K562 (cell line): Measurements from ENCODE around the gene INO80E. TPM values are rescaled to one million over a fixed set of nuclear protein-coding genes. Genes with fewer than 3 reads are reported as not detected.

Source experiments
- ATAC-seq: fragments of 200-7000 bp; cut with Tn5 transposase; 3 replicates; pipeline ENCODE4 v1.9.1; 2020; ENCODE audit warnings: moderate library complexity
- BruUV-seq: library from RNA; stranded (reverse); fragments of 400-500 nt; replicated peaks from 2 replicates; lab custom pipeline; 2021; lab: Mats Ljungman, UMichigan
- CTCF ChIA-PET: fragments of 300-600 bp; formaldehyde crosslinking; extraction: SDS; loops from one replicate; lab custom pipeline; 2021; ENCODE audit warnings: low intra/inter-chr PET ratio; lab: Yijun Ruan, JAX
- POLR2A ChIA-PET: fragments of 300-600, 350-650 bp; sonication (Branson Sonifier 250); formaldehyde crosslinking; extraction: SDS; loops from one replicate; lab custom pipeline; 2021; ENCODE audit warnings: antibody characterized with exemption, inconsistent platforms; lab: Yijun Ruan, JAX
- DNase-seq, 4 experiments: peaks; one replicate each; pipeline versions ENCODE4 v3.0.0 to v3.0.0-alpha.2; 2011 to 2018; ENCODE audit warnings: low spot score in 3 of 4, mixed read lengths in 3 of 4; ENCODE audit errors: extremely low read depth in 1 of 4
- FAIRE-seq: peaks from 2 replicates; lab custom pipeline; 2011; peaks lifted over from hg19 to GRCh38; lab: Jason Lieb, UNC
- H2AFZ ChIP-seq: 2 replicates; pipeline ENCODE4 v1.6.0; 2011; ENCODE audit warnings: low read depth, low read length, control low read depth, inconsistent platforms
- H3K27ac ChIP-seq: fragments of 200-600 bp; 3 replicates; pipeline ENCODE4 v1.8.0; 2011; ENCODE audit warnings: low read depth, mild to moderate bottlenecking, control low read depth, inconsistent platforms, low read length, moderate library complexity, mixed read lengths; ENCODE audit errors: extremely low read depth
- H3K27me3 ChIP-seq, 2 experiments: fragments of 300-600 bp in 1 of 2; 2 replicates in 1 of 2; 3 replicates in 1 of 2; pipeline versions ENCODE4 v1.6.0 to v1.8.0; 2011; ENCODE audit warnings: inconsistent platforms in 2 of 2, low read length in 2 of 2, mild to moderate bottlenecking in 1 of 2, mixed read lengths in 1 of 2, moderate library complexity in 1 of 2; ENCODE audit not compliant: control insufficient read depth in 2 of 2, insufficient read depth in 2 of 2
- H3K36me3 ChIP-seq: fragments of 300-600 bp; 3 replicates; pipeline ENCODE4 v1.8.0; 2011; ENCODE audit warnings: mild to moderate bottlenecking, low read length, inconsistent platforms; ENCODE audit not compliant: control insufficient read depth, insufficient read depth
- H3K4me1 ChIP-seq, 2 experiments: fragments of 200-600 bp in 1 of 2; replicated peaks in 1 of 2; 2 replicates in 1 of 2; 3 replicates in 1 of 2; pipeline versions ENCODE4 v1.5.1 to v1.8.0; 2011; ENCODE audit warnings: inconsistent platforms in 2 of 2, low read length in 2 of 2, mild to moderate bottlenecking in 1 of 2, mixed read lengths in 1 of 2, moderate library complexity in 1 of 2; ENCODE audit not compliant: control insufficient read depth in 2 of 2, insufficient read depth in 2 of 2
- H3K4me2 ChIP-seq: 2 replicates; pipeline ENCODE4 v1.6.1; 2011; ENCODE audit warnings: low read length, control low read depth, inconsistent platforms, mixed read lengths; ENCODE audit not compliant: insufficient read depth
- H3K4me3 ChIP-seq: fragments of 200-600 bp; sonication (generic), shearing (Covaris generic); 2 replicates; pipeline ENCODE4 v1.5.1; 2016; ENCODE audit warnings: control low read depth, inconsistent platforms
- H3K79me2 ChIP-seq: fragments of 200-600 bp; 3 replicates; pipeline ENCODE4 v1.8.0; 2011; ENCODE audit warnings: low read length, inconsistent platforms; ENCODE audit not compliant: control insufficient read depth, insufficient read depth
- H3K9ac ChIP-seq, 2 experiments: 2 replicates each; pipeline versions ENCODE4 v1.6.0 to v1.6.1; 2011; ENCODE audit warnings: low read depth in 2 of 2, low read length in 2 of 2, control low read depth in 1 of 2, inconsistent platforms in 1 of 2, mild to moderate bottlenecking in 1 of 2, mixed read lengths in 1 of 2; ENCODE audit not compliant: insufficient read depth in 1 of 2
- H3K9me1 ChIP-seq: one replicate; pipeline ENCODE4 v1.6.0; 2011; ENCODE audit warnings: inconsistent platforms, mild to moderate bottlenecking, low read length, moderate library complexity; ENCODE audit not compliant: control insufficient read depth, insufficient read depth
- H3K9me3 ChIP-seq: replicated peaks from 2 replicates; pipeline ENCODE4 v1.5.1; 2011; ENCODE audit warnings: low read depth, low read length, inconsistent platforms; ENCODE audit not compliant: control insufficient read depth, insufficient read depth
- H4K20me1 ChIP-seq: replicated peaks from 2 replicates; pipeline ENCODE4 v1.6.1; 2011; ENCODE audit warnings: low read length, inconsistent platforms, mixed read lengths; ENCODE audit not compliant: control insufficient read depth, insufficient read depth
- HNRNPH1 ChIP-seq: fragments of 200-400 bp; formaldehyde crosslinking; optimal IDR thresholded peaks from 2 replicates; pipeline ENCODE3; 2017; ENCODE audit warnings: low read depth, mild to moderate bottlenecking, low read length, moderate library complexity
- PKNOX1 ChIP-seq: fragments of 450-650 bp; IDR thresholded peaks from 2 replicates; pipeline ENCODE4 v1.6.1; 2016
- RFX1 ChIP-seq: fragments of 450-650 bp; IDR thresholded peaks from 2 replicates; pipeline ENCODE4 v1.6.1; 2016; ENCODE audit warnings: mild to moderate bottlenecking, moderate library complexity
- VEZF1 ChIP-seq: fragments of 200-800 bp; sonication (Bioruptor generic); IDR thresholded peaks from 2 replicates; pipeline ENCODE4 v1.6.1; 2017; ENCODE audit warnings: missing genetic modification characterization, missing compliant biosample characterization
- ZNF212 ChIP-seq: fragments of 450-650 bp; formaldehyde crosslinking; IDR thresholded peaks from 2 replicates; pipeline ENCODE4 v1.4.0; 2020; ENCODE audit warnings: mild to moderate bottlenecking
- WGBS: fragments of 100-300 bp; shearing (Covaris generic); methylation state at CpG from one replicate; pipeline ENCODE4 v1.1.6; 2016; ENCODE audit warnings: low coverage, mixed read lengths; ENCODE audit not compliant: insufficient coverage; ENCODE audit errors: missing lambda C conversion rate; 5-methylcytosine and 5-hydroxymethylcytosine counted together
- in situ Hi-C: fragments of 300-500 bp; cut with MboI; formaldehyde crosslinking; loops from 4 replicates; pipeline ENCODE4 v1.15.0; 2018; ENCODE audit warnings: inconsistent platforms, mixed read lengths
- intact Hi-C: fragments of 100-400 bp; cut with micrococcal nuclease; formaldehyde crosslinking; loops from 2 replicates; pipeline ENCODE4 v1.14.2; 2022
- polyA plus RNA-seq, 8 experiments: library from polyadenylated mRNA; depleted of rRNA in 4 of 8; stranded (reverse) in 5 of 8; unstranded in 3 of 8; fragments of >200 nt; fragmentation: Nextera tagmentation in 2 of 8; fragmentation: Illumina TruSeq in 1 of 8; extraction: Ambion mirVana in 2 of 8; extraction: Trizol in 1 of 8; gene quantifications; 2 replicates each; pipeline versions ENCODE4 v1.2.1 to v1.2.3, GENCODE V29; 2011 to 2014; ENCODE audit warnings: inconsistent platforms in 1 of 8, missing spikeins in 1 of 8
- total RNA-seq, 7 experiments: library from RNA; depleted of rRNA in 6 of 7; stranded (reverse); fragments of >200 nt in 6 of 7; fragmentation: Illumina TruSeq in 2 of 7; extraction: Trizol in 2 of 7; gene quantifications; 2 replicates each; pipeline versions ENCODE4 v1.2.1 to v1.2.3, GENCODE V29; 2011 to 2021; ENCODE audit warnings: low replicate concordance in 1 of 7
- TF ChIP-seq, protein P1 (sequence below): fragments of 250-450 bp; sonication (Bioruptor Pico); IDR thresholded peaks from 2 replicates; pipeline ENCODE4 v1.5.0; 2022; ENCODE audit warnings: mild to moderate bottlenecking
- TF ChIP-seq, protein P2 (sequence below): fragments of 250-450 bp; sonication (Bioruptor Pico); IDR thresholded peaks from 2 replicates; pipeline ENCODE4 v1.4.0; 2020; ENCODE audit warnings: borderline replicate concordance
- TF ChIP-seq, protein P3 (sequence below): fragments of 450-650 bp; formaldehyde crosslinking; IDR thresholded peaks from 2 replicates; pipeline ENCODE4 v1.4.0; 2022; ENCODE audit warnings: missing genetic modification characterization
- TF ChIP-seq, protein P4 (sequence below): fragments of 250-450 bp; sonication (Bioruptor Pico); IDR thresholded peaks from 2 replicates; pipeline ENCODE4 v1.4.0; 2020; ENCODE audit warnings: mild to moderate bottlenecking, moderate library complexity, borderline replicate concordance

The INO80E gene
- total and polyA plus RNA-seq, 9 of the 15 experiments (the other 6 are each of a cell fraction or from before 2014, with no cell fraction given), result 0.31 to 102 (median 49.3) TPM

- H3K4me3 ChIP-seq, result no peak overlapping the region
- POLR2A ChIA-PET, result interaction anchor here (0.6 to 2.5 kb wide), 3 partner anchors 10 to 48 kb away, joined by 3 to 6 read pairs (median 3); no protein-coding TSS in a partner anchor
- in situ Hi-C loops, result no loop called here
- H3K9me1 ChIP-seq, result no peaks in the 10 kb centered on the region
- no peak for FAIRE-seq
- no peak overlapping the region for H3K4me2 ChIP-seq
- H3K4me1 ChIP-seq, result peaks cover 0 to 9% of the 10 kb centered on the region in 2 experiments; a peak in 1 of 5 replicates
- H3K27ac ChIP-seq, result no peak overlapping the region
- CTCF ChIA-PET, result no interaction called here
- H3K79me2 ChIP-seq, result no peaks in the 10 kb centered on the region
- ATAC-seq, result no peak
- peaks cover 100% of the 10 kb centered on the region for H3K36me3 ChIP-seq
- H3K9me3 ChIP-seq, result no peaks in the 10 kb centered on the region
- no peak for DNase-seq
- H4K20me1 ChIP-seq, result peaks cover 2% of the 10 kb centered on the region; the same call in 1 of the 2 replicates
- intact Hi-C loops, result no loop called here
- 90% methylated on average over 22 of the region's 24 CpGs for WGBS
- no peak overlapping the region for H2AFZ ChIP-seq
- no TSS peak for BruUV-seq
- H3K27me3 ChIP-seq, result no peaks in the 10 kb centered on the region
- no peak overlapping the region; a peak in 1 of 4 replicates for H3K9ac ChIP-seq
- TF ChIP-seq HNRNPH1 (no peak), RFX1 (no peak), PKNOX1 (no peak), VEZF1 (CRISPR knock-in tag) (no peak), ZNF212 (CRISPR knock-in tag) (no peak)
- TF ChIP-seq, protein P1, sequence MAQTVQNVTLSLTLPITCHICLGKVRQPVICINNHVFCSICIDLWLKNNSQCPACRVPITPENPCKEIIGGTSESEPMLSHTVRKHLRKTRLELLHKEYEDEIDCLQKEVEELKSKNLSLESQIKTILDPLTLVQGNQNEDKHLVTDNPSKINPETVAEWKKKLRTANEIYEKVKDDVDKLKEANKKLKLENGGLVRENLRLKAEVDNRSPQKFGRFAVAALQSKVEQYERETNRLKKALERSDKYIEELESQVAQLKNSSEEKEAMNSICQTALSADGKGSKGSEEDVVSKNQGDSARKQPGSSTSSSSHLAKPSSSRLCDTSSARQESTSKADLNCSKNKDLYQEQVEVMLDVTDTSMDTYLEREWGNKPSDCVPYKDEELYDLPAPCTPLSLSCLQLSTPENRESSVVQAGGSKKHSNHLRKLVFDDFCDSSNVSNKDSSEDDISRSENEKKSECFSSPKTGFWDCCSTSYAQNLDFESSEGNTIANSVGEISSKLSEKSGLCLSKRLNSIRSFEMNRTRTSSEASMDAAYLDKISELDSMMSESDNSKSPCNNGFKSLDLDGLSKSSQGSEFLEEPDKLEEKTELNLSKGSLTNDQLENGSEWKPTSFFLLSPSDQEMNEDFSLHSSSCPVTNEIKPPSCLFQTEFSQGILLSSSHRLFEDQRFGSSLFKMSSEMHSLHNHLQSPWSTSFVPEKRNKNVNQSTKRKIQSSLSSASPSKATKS (CRISPR knock-in tag), result no peak
- TF ChIP-seq, protein P2, sequence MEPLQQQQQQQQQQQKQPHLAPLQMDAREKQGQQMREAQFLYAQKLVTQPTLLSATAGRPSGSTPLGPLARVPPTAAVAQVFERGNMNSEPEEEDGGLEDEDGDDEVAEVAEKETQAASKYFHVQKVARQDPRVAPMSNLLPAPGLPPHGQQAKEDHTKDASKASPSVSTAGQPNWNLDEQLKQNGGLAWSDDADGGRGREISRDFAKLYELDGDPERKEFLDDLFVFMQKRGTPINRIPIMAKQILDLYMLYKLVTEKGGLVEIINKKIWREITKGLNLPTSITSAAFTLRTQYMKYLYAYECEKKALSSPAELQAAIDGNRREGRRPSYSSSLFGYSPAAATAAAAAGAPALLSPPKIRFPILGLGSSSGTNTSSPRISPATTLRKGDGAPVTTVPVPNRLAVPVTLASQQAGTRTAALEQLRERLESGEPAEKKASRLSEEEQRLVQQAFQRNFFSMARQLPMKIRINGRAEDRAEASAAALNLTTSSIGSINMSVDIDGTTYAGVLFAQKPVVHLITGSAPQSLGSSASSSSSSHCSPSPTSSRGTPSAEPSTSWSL (CRISPR knock-in tag), result no peak
- TF ChIP-seq, protein P3, sequence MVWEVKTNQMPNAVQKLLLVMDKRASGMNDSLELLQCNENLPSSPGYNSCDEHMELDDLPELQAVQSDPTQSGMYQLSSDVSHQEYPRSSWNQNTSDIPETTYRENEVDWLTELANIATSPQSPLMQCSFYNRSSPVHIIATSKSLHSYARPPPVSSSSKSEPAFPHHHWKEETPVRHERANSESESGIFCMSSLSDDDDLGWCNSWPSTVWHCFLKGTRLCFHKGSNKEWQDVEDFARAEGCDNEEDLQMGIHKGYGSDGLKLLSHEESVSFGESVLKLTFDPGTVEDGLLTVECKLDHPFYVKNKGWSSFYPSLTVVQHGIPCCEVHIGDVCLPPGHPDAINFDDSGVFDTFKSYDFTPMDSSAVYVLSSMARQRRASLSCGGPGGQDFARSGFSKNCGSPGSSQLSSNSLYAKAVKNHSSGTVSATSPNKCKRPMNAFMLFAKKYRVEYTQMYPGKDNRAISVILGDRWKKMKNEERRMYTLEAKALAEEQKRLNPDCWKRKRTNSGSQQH (CRISPR knock-in tag), result no peak
- TF ChIP-seq, protein P4, sequence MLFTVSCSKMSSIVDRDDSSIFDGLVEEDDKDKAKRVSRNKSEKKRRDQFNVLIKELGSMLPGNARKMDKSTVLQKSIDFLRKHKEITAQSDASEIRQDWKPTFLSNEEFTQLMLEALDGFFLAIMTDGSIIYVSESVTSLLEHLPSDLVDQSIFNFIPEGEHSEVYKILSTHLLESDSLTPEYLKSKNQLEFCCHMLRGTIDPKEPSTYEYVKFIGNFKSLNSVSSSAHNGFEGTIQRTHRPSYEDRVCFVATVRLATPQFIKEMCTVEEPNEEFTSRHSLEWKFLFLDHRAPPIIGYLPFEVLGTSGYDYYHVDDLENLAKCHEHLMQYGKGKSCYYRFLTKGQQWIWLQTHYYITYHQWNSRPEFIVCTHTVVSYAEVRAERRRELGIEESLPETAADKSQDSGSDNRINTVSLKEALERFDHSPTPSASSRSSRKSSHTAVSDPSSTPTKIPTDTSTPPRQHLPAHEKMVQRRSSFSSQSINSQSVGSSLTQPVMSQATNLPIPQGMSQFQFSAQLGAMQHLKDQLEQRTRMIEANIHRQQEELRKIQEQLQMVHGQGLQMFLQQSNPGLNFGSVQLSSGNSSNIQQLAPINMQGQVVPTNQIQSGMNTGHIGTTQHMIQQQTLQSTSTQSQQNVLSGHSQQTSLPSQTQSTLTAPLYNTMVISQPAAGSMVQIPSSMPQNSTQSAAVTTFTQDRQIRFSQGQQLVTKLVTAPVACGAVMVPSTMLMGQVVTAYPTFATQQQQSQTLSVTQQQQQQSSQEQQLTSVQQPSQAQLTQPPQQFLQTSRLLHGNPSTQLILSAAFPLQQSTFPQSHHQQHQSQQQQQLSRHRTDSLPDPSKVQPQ, result no peak
These were observed 13.3 kb upstream of the INO80E start for GRCh38 chr16:29982560-29983419.
